ENCODE measurements around the gene CAMTA1.

DNA sequence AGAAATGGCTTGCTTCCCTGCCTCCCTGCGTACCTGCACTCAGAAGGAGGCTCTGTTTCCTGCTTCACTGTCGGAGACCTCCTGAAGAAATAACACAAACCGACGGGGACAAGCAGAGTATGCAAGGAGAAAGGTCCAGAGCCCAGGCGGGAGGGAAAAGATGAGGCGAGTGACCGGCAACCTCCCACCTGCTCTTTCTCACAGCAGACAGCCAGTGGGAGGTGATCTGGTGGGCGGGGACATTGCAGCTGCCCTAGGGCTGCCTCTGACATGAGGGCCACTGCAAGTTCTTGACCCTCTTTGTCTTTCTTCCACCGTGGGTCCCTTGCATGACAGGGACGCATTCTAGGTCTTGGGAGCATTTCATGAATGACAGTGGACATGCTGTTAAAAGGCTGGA is 368.2 kb downstream of the CAMTA1 start:
- TF ChIP-seq EZH2phosphoT487 (IDR thresholded peaks at IDR 0.05; ENCODE audit: low read length) (no peak), EZH2 (optimal IDR thresholded peaks at IDR 0.05; ENCODE audit: low read depth, low read length) (no peak)
- TF ChIP-seq, protein P1, sequence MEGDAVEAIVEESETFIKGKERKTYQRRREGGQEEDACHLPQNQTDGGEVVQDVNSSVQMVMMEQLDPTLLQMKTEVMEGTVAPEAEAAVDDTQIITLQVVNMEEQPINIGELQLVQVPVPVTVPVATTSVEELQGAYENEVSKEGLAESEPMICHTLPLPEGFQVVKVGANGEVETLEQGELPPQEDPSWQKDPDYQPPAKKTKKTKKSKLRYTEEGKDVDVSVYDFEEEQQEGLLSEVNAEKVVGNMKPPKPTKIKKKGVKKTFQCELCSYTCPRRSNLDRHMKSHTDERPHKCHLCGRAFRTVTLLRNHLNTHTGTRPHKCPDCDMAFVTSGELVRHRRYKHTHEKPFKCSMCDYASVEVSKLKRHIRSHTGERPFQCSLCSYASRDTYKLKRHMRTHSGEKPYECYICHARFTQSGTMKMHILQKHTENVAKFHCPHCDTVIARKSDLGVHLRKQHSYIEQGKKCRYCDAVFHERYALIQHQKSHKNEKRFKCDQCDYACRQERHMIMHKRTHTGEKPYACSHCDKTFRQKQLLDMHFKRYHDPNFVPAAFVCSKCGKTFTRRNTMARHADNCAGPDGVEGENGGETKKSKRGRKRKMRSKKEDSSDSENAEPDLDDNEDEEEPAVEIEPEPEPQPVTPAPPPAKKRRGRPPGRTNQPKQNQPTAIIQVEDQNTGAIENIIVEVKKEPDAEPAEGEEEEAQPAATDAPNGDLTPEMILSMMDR (IDR thresholded peaks at IDR 0.05; ENCODE audit: low read length), result no peak
